NCI-H460 (cell line): Measurements from ENCODE around the gene AAMP. TPM values are rescaled to one million over a fixed set of nuclear protein-coding genes. Genes with fewer than 3 reads are reported as not detected.
"Not testable (repeated sequence)": the region's sequence is repeated elsewhere in the genome, so short reads cannot be mapped to it uniquely, and the experiment has no call there.

Source experiments
- DNase-seq: peaks from one replicate; pipeline ENCODE4 v3.0.0-alpha.2; 2016; ENCODE audit warnings: low read depth; ENCODE audit errors: extremely low read depth
- total RNA-seq: library from RNA; depleted of rRNA; stranded (reverse); fragments of >200 nt; shearing (Covaris generic); gene quantifications from 2 replicates; pipeline ENCODE4 v1.2.3, GENCODE V29; 2014

Gene AAMP
- total RNA-seq, 1 experiment from 2014 or later = 115 TPM

DNA sequence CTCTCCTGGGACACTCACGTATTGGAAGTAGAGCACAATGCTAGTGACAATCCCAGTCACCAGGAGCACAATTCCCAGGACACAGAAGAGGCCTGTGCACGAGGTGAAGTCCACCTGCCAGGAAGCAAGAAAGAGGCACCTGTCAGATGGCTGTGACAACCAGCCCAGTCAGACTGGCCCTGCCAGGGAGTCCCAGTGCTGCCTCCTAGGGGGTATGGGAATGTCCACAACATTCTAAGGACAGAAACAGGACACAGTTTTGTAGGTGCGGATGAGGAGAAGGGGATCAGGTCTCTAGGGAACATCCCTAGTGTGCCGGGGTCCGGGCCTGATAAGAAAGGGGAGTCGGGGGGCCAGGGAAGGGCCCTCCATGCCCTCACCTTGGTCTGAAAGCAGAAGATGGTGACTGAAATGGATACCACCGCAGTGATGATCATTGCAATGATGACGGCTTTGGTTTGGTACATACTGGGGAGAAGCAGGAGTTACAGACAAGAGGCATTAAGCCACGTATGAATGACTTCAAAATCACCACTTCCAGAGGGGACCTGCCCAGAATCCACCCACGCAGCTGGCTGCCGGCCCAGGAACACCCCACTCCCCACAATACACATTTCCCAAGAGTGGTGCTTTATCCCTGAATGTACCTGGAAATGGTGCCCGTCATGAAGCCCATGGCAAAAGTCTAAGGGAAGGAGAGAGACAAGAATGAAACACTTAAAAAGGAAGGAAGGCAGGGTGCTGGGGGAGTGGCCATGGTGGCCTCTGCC lies 7.2 kb upstream of the AAMP start:
- DNase-seq = no peak

DNA sequence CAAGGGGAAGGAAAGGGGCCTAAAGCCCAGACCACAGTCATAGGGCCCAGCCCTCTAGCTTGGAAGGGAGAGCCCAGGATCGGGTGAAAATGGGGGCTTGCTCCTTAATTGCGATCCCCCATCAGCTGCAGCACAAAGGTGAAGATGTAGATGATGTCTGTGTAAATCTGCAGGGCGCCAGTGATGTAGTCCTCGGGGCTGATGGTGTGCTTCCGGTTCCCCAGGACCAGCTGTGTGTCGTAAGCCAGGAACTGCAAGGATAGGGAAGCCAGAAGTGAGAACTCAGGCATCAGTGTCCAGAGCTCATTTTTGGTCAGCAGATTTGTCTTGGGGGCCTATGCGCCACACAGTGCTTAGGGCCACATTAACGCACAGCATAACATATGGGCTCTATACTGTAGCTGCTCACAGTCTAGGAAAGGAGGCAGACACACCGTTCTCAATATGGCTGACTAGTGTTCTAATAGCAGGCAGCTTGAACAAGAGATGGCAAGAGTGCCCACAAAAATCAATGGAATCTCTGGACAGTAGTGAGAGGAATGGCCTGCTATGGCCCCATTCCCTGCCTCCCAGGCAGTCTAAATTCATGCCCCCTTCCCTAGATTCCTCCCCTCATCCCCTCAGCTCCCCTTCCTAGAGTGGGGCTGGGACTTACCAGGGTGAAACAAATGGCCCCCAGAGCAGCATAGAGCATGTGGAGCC lies 5.6 kb upstream of the AAMP start:
- no peak for DNase-seq

DNA sequence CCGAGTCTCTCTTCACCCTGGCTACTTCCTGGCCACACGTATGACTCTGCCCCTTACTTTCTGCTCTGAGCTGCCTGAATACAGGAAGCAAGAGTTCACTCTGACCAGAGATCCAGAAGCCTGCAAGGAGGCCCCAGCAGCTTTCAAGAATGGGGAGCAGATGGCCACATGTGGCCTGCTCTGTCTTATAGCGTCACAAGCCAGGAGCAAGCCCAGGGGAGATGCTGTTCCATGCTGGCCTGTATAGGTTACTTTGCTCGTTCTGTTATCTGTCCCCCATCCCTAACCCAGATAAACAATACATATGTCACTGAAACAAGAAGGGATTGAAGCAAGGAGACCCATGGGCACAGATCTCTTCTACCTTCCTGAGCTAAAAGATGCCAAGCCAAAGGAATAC lies 4.6 kb upstream of the AAMP start:
- DNase-seq = no peak

DNA sequence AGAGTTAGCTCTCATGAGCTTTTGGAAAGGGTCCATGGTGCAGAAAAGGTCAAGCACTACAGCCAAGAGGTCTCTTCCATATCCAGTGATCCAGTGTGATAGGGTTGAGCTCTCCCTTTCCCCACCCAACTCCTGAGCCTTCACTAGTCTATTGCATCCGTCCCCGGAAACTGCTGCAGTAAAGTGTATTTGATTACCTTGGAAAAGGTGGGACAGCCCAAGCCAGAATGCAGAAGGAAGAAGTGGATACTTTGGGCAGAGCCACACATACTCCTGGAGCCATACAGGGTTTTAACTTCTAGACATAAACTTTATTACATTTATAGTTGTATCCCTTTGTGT lies 3.9 kb upstream of the AAMP start:
- no peak for DNase-seq

DNA sequence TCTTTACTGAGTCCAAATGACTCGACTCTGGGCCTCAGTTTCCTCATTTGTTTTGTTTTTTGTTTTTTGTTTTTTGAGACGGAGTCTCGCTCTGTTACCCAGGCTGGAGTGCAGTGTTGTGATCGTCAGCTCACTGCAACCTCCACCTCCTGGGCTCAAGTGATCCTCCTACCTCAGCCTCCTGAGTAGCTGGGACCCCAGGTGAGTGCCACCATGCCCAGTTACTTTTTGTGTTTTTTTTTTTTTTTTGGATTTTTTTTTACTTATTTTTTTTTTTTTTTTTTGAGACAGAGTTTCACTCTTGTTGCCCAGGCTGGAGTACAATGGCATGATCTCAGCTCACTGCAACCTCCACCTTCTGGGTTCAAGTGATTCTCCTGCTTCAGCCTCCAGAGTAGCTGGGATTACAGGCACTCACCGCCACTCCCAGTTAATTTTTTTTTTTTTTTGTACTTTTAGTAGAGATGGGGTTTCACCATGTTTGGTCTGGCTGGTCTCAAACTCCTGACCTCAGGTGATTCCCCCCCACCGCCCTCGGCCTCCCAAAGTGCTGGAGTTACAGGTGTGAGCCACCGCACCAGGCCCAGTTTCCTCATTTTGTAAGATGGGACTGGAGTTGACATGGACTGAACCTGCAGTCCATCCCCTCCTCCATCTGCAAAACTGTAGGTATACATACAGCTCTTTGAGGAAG lies 3.4 kb upstream of the AAMP start:
- DNase-seq = not testable (repeated sequence)

DNA sequence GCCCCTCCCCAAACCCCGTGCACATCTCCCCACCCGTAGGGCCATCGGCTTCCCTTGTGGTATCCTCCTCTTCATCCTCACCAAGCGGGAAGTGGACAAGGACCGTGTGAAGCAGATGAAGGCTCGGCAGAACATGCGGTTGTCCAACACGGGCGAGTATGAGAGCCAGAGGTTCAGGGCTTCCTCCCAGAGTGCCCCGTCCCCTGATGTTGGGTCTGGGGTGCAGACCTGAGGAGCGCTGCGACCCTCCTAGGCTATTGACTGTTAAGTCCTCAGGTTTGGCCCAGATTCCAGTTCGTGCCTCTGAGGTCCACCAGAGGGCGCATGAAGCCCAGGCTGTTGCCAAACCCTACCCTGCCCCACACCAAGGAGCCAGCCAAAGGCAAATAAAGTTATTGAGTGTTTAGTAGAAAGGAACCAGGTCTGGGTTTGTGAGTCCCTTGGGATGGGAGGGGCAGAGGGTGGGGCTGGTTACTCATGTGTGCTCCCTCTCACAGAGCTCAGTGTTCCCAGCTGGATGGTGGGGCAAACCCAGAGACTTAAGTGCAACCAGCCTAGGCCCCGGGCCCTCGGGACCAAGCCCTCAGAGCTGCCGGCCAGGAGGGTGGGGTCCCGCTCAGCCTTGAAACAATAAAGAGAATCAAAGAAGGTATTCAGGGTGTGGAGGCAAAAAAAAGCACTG lies 2.7 kb upstream of the AAMP start:
- peak; percentile 94 for DNase-seq

DNA sequence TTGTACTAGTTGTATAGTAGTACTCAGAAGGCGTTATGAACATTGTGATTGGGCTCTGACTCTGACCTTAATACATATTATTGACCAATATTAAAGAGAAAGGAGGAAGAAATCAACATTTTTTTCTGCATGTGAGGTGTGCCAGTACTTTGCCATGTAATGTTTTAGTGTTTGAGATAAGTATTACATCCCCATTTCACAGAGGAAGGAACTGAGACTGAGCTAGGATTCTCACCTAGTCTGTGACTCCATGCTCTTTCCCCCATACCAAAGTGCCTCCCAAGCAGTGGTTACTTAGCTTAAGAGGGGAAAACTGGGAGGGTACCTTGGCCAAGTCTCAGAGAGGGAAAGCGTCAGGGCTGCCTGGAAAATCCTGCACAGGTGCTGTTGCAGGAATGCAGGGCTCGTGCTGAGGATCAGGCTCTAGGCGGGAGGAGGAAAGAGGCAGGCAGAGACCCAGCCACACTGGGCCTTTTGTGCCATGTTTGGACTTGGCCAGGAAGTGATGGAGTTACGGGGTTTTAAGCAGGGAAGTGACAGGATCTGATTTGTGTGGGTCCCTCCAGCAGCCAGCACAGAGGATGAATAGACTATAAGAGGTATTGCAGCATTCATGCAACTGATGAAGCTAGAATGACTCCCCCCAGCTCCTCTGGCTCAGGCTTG lies 2.1 kb upstream of the AAMP start:
- DNase-seq = no peak

DNA sequence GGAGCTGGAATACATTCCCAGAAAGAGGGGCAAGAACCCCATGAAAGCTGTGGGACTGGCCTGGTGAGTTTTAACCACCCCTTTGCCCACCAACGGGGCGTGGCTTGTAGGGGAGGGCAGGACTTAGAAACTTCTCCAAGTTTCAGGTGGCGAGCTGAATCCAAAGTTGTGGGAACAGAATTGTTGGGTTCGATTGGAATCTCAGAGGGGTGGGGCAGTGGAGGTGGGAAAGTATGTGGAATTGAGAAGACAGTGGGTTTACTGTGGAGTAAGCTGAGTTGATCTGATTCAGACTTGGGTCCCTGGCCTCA lies 1.5 kb upstream of the AAMP start:
- no peak for DNase-seq

DNA sequence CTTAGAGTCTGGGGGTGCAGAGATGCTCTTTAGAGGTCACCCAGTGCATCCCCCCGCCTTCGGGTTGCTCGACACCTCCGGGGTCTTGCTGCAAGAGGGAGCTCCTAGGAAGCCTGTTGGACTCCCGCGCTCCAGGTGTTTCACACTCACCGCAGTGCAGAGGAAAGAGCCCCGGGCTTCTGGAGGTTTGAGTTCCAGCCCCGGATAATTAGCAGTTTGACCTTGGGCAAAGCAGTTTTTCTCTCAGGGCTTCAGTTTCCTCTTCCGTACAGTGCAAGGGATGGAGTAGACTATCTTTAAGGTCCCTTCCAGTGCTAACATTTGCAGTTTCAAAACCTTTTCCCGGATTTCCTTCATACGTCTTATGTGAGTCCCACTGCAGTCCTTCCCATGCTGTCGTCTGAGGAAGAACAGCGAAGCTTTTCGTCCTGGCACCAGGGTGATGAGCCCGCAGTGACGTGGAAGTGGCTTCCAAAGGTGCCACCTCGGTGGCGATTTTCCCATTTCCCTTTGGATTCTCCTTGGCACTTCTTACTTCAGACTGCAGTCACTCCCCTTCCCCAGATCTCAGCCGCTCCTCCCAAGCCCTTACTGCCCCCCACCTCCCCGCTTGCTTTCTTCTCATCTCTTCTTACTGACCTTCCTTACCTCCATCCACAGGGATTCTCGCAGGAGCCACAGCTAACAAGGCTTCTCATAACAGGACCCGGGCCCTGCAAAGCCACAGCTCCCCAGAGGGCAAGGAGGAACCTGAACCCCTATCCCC lies 967 bp upstream of the AAMP start:
- no peak for DNase-seq

DNA sequence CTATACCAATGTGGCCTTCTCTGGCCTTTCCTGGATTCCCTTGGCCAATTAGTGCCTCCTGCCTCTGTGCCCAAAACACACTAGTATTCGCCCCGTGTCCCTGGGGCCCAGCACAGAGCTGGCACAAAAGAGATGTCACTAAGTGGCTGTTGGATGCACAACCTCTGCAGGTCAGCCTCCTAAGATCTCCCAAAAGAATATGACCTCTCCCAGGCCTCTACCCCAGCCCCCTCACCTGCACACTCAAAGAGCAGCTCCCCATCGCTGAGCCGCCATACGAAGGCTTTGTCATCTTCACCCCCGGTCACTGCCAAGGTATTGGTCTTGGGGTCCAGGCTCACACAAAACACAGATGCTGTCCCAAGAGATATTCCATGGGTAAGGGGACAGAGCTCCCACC lies 2.7 kb downstream of the AAMP start:
- DNase-seq = no peak

DNA sequence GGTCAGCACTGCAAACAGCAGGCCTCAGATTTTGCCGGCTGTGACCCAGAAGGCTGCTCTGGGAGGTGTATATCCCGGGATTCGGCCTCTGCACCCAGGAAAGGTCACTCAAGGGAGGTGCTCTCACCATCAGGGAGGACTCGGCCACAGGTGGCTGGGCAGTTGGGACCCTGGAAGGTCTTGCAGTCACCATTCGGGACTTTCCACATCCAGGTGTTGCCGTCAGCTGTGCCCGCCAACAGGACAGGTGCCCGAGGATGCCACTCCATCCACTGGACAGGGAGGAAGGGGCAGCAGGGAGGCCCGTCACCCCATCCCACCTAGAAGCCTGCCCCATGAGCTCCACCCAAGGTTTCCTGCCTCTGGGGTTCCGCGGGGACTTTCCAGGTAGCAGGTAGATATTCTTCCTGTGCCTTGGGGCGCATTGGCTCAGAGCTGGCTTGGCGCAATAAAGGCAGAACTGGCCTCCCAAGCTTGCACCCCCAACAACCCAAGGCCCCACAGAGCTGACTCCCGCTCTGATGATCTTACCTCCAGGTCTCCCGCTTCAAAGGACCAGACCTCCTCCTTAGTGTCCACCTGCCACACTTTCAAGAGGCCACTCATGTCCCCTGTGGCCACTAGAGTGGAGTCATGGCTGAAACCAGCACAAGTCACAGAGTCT lies 3.5 kb downstream of the AAMP start:
- no peak for DNase-seq

DNA sequence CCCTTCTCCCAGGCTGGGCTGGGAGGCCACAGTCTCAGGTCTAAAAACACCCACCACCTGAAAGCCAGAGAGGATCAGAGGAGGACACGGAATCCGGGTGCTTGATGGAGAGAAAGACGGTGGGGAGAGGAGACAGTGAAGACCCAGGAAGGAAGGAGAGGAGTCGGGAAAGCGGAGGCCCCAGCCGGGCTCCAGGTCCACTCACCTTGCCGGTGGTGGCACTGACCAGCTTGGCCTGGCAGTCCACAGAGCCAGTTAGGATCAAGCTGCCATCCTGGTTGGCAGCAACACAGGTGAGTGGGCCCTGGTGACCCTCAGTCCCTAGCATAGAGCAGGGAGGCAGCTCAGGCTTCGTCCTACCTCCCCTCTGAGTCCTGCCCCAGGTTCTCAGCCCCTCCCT lies 4.3 kb downstream of the AAMP start:
- DNase-seq = no peak

DNA sequence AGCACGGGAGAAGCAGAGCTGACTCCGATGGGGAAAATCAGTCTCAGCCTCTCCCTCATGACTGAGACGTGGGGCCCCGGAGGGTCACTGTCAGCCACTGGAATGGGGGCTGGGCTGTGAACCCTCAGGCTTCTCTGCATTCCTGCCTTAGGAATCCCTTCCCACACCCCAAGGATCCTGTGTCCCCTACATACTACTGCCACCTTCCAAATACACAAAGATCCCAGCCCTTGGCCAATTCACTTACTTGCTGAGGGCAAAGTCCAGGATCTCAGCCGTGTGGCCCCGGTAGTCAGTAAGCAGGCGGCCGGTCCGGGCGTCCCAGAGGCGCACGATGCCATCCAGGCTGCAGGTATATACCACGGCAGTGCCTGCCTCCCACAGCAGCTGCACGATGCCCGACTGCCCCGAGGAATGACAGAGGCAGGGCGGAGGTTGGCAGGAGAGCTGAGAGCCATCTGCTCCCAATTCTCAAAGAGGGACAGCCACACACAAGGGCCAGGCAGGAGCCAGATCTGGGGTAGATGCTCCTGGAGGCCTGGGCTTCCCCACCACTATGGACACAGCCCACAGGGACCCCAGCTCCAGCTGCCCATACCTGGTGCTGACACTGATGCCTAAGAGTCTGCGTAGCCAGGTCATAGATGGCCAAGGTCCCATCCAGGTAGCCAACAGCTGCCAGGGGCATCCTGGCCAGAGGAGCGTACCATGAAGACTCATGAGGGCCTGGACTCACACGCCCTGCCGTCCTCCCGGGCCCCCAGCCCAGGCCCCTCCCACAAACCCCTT lies 5.0 kb downstream of the AAMP start:
- no peak for DNase-seq

DNA sequence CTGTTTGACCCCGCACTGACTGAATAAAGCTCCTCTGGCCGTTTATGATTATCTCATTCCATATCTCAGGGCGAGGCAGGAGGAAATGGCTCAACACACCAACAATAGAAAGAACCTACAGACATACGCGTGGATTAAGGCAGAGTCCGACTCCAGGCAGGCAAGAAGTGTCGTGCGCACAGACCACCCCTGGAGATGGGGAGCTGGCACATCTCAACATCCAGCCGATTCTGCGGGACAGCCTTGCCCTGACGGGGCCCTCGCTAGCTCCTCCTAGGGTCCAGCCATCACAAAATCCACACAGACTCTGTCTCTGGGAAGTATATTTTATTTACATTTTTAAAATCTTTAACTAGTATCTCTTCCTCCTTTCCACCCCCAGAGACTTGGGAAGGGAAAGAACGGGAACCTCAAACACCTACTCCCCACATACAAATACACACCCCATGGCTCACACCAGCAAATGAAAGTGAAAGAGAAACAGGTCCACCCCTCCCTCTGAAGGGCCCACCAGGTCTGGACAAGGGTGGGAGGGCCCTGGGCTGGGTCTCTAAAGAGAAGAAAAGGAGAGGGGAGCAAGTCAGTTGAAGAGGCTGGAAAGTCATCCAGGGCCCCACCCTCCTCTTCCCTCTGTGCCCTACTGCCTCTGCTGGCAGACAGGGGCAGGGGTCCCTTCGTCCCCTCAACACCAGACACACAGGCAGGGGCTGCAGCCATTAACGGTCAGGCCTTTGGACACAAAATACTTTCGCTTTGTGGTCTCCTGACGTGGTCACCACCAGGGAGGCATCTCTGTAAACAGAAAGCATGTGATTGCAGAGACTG lies 5.9 kb downstream of the AAMP start:
- no peak for DNase-seq

DNA sequence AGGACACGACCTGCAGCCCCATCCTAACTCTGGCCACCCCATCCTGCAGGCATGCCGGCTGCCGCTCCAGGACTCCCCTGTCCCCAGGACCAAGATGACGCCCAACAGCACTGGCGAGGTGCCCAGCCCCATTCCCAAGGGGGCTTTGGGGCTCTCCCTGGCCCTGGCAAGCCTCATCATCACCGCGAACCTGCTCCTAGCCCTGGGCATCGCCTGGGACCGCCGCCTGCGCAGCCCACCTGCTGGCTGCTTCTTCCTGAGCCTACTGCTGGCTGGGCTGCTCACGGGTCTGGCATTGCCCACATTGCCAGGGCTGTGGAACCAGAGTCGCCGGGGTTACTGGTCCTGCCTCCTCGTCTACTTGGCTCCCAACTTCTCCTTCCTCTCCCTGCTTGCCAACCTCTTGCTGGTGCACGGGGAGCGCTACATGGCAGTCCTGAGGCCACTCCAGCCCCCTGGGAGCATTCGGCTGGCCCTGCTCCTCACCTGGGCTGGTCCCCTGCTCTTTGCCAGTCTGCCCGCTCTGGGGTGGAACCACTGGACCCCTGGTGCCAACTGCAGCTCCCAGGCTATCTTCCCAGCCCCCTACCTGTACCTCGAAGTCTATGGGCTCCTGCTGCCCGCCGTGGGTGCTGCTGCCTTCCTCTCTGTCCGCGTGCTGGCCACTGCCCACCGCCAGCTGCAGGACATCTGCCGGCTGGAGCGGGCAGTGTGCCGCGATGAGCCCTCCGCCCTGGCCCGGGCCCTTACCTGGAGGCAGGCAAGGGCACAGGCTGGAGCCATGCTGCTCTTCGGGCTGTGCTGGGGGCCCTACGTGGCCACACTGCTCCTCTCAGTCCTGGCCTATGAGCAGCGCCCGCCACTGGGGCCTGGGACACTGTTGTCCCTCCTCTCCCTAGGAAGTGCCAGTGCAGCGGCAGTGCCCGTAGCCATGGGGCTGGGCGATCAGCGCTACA lies 7.0 kb downstream of the AAMP start:
- DNase-seq = no peak

DNA sequence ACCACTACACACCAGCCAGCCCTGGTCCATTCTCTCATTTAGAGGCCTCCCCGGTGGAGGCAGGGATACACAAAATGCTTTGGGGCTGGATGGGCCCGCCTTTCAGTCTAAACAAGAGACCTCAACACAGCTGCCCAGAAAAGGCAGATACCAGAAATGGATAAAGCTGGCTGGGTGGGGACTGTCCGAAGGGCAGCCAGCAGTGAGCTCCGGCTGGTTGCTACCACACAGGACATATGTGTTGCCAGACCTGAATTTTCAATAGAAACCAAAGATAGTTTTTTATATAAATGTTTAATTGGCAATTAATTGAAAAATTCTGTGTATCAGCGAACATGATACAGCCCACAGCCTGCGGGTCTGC lies 7.7 kb downstream of the AAMP start:
- DNase-seq = no peak
